Activated CD4-positive, alpha-beta T cell treated with anti-CD3 and anti-CD28 coated beads, Interleukin-2, amount 50 U/mL, for 4 hours (primary cell): Measurements from ENCODE around the gene CDH23.
"Not testable (repeated sequence)": the region's sequence is repeated elsewhere in the genome, so short reads cannot be mapped to it uniquely, and the experiment has no call there.

ENCODE experiments used
- DNase-seq, 2 experiments: peaks; one replicate each; pipeline ENCODE4 v3.0.0-alpha.2; 2020

Gene CDH23

GRCh38 chr10:71396711-71397295, at the start of gene CDH23:
Gene CDH23, plus strand, starts transcription at chr10:71396920. Its CDS starts 42,912 bp downstream, at chr10:71439832.
- DNase-seq = no peak

GRCh38 chr10:71347587-71348395, 48.9 kb upstream of the CDH23 start:
- DNase-seq = no peak

GRCh38 chr10:71348850-71349249, 47.9 kb upstream of the CDH23 start:
- no peak for DNase-seq

GRCh38 chr10:71349406-71349805, 47.3 kb upstream of the CDH23 start:
- no peak for DNase-seq

- DNase-seq = no peak
Observed at GRCh38 chr10:71351087-71351486, 45.6 kb upstream of the CDH23 start.

GRCh38 chr10:71351628-71352319, 44.9 kb upstream of the CDH23 start:
- DNase-seq = no peak

GRCh38 chr10:71353639-71354038, 43.1 kb upstream of the CDH23 start:
- DNase-seq = no peak

GRCh38 chr10:71354776-71355175, 41.9 kb upstream of the CDH23 start:
- no peak for DNase-seq

GRCh38 chr10:71355886-71356285, 40.8 kb upstream of the CDH23 start:
- no peak for DNase-seq

GRCh38 chr10:71357792-71358265, 38.9 kb upstream of the CDH23 start:
- no peak for DNase-seq

GRCh38 chr10:71358277-71358676, 38.4 kb upstream of the CDH23 start:
- DNase-seq = no peak

GRCh38 chr10:71358906-71359305, 37.8 kb upstream of the CDH23 start:
- DNase-seq = not testable (repeated sequence)

- no peak for DNase-seq
Observed at GRCh38 chr10:71359364-71360046, 37.2 kb upstream of the CDH23 start.

GRCh38 chr10:71360735-71361134, 36.0 kb upstream of the CDH23 start:
- no peak for DNase-seq

- DNase-seq = no peak
Observed at GRCh38 chr10:71361581-71361980, 35.1 kb upstream of the CDH23 start.

GRCh38 chr10:71362141-71362540, 34.6 kb upstream of the CDH23 start:
- no peak for DNase-seq

- DNase-seq = no peak
Observed at GRCh38 chr10:71363936-71364335, 32.8 kb upstream of the CDH23 start.

- no peak for DNase-seq
Observed at GRCh38 chr10:71365366-71365765, 31.4 kb upstream of the CDH23 start.

GRCh38 chr10:71366690-71367089, 30.0 kb upstream of the CDH23 start:
- DNase-seq = no peak

GRCh38 chr10:71367271-71367670, 29.4 kb upstream of the CDH23 start:
- no peak for DNase-seq

GRCh38 chr10:71368176-71368575, 28.5 kb upstream of the CDH23 start:
- no peak for DNase-seq

- no peak for DNase-seq
Observed at GRCh38 chr10:71368643-71369042, 28.1 kb upstream of the CDH23 start.

GRCh38 chr10:71369602-71370001, 27.1 kb upstream of the CDH23 start:
- DNase-seq = no peak
